Neural crest cell (in vitro differentiated cells): Measurements from ENCODE around the gene ZKSCAN5. TPM values are rescaled to one million over a fixed set of nuclear protein-coding genes. Genes with fewer than 3 reads are reported as not detected.

Experiments used
- total RNA-seq: library from RNA; stranded (reverse); gene quantifications from 2 replicates; pipeline ENCODE4 v1.2.1, GENCODE V29; 2021

Gene ZKSCAN5
- total RNA-seq, 1 donor from 2014 or later, result 21.5 TPM

Other genes with a start within 250 kb of the ZKSCAN5 start
- gene MYH16, start 231.8 kb upstream of the ZKSCAN5 start, total RNA-seq, result not detected in 2 replicates
- gene ARPC1A, start 178.8 kb upstream of the ZKSCAN5 start, total RNA-seq, result 214 and 216 TPM in 2 replicates
- 67.7 and 71.6 TPM in 2 replicates for gene ARPC1B, start 129.9 kb upstream of the ZKSCAN5 start, total RNA-seq
- 146 and 155 TPM in 2 replicates for gene PDAP1, start 96.1 kb upstream of the ZKSCAN5 start, total RNA-seq
- gene BUD31, start 95.7 kb upstream of the ZKSCAN5 start, total RNA-seq, result 107 and 108 TPM in 2 replicates
- 9.7 and 11.1 TPM in 2 replicates for gene PTCD1, start 65.9 kb upstream of the ZKSCAN5 start, total RNA-seq
- gene CPSF4, start 65.7 kb upstream of the ZKSCAN5 start, total RNA-seq, result 111 and 117 TPM in 2 replicates
- gene ATP5MF, start 38.5 kb upstream of the ZKSCAN5 start, total RNA-seq, result 403 and 423 TPM in 2 replicates
- gene ZNF789, start 31.8 kb upstream of the ZKSCAN5 start, total RNA-seq, result 25.6 and 27.8 TPM in 2 replicates
- gene ZNF394, start 4.4 kb upstream of the ZKSCAN5 start, total RNA-seq, result 17.5 and 19.5 TPM in 2 replicates
- gene FAM200A, start 47.5 kb downstream of the ZKSCAN5 start, total RNA-seq, result 10.6 and 10.9 TPM in 2 replicates
- 56.0 and 57.0 TPM in 2 replicates for gene ZNF655, start 54.0 kb downstream of the ZKSCAN5 start, total RNA-seq
- gene TMEM225B, start 93.6 kb downstream of the ZKSCAN5 start, total RNA-seq, result 0.91 and 1.8 TPM in 2 replicates
- 23.4 and 26.4 TPM in 2 replicates for gene ZSCAN25, start 112.3 kb downstream of the ZKSCAN5 start, total RNA-seq
- gene CYP3A5, start 175.3 kb downstream of the ZKSCAN5 start, total RNA-seq, result not detected in 2 replicates
- not detected in 2 replicates for gene CYP3A7, start 230.5 kb downstream of the ZKSCAN5 start, total RNA-seq